NCI-H1930 (cell line): ENCODE results near the gene BMP5.

Source experiments
- DNase-seq, 2 experiments: peaks; one replicate each; lab custom pipeline; 2025; lab: John Stamatoyannopoulos, UW

BMP5 gene

GRCh38 chr6:55872866-55873265, 2.5 kb downstream of the BMP5 start:
- no peak for DNase-seq

GRCh38 chr6:55870181-55870813, 5.1 kb downstream of the BMP5 start:
- DNase-seq, result no peak

- no peak for DNase-seq
Measured at GRCh38 chr6:55869674-55870073, 5.7 kb downstream of the BMP5 start.

- no peak for DNase-seq
Measured at GRCh38 chr6:55868771-55869479, 6.5 kb downstream of the BMP5 start.

GRCh38 chr6:55868176-55868575, 7.2 kb downstream of the BMP5 start:
- DNase-seq, result no peak

GRCh38 chr6:55866128-55866527, 9.3 kb downstream of the BMP5 start:
- DNase-seq, result no peak

- DNase-seq, result no peak
Measured at GRCh38 chr6:55853008-55854001, 22.1 kb downstream of the BMP5 start.

GRCh38 chr6:55841341-55841740, 34.0 kb downstream of the BMP5 start:
- DNase-seq, result no peak

GRCh38 chr6:55839080-55839479, 36.3 kb downstream of the BMP5 start:
- no peak for DNase-seq

GRCh38 chr6:55836945-55837344, 38.4 kb downstream of the BMP5 start:
- DNase-seq, result no peak

GRCh38 chr6:55836481-55836880, 38.9 kb downstream of the BMP5 start:
- no peak for DNase-seq

- no peak for DNase-seq
Measured at GRCh38 chr6:55835220-55835619, 40.2 kb downstream of the BMP5 start.

- DNase-seq, result no peak
Measured at GRCh38 chr6:55833284-55833683, 42.1 kb downstream of the BMP5 start.

GRCh38 chr6:55827818-55828522, 47.4 kb downstream of the BMP5 start:
- DNase-seq, result peak in 1 of 2 experiments; percentile 6

GRCh38 chr6:55826941-55827340, 48.4 kb downstream of the BMP5 start:
- DNase-seq, result no peak

GRCh38 chr6:55825402-55826051, 49.9 kb downstream of the BMP5 start:
- DNase-seq, result no peak

- DNase-seq, result no peak
Measured at GRCh38 chr6:55822815-55823214, 52.6 kb downstream of the BMP5 start.

GRCh38 chr6:55822005-55822404, 53.4 kb downstream of the BMP5 start:
- no peak for DNase-seq

GRCh38 chr6:55820696-55821095, 54.7 kb downstream of the BMP5 start:
- DNase-seq, result no peak

GRCh38 chr6:55819811-55820210, 55.6 kb downstream of the BMP5 start:
- DNase-seq, result no peak

GRCh38 chr6:55818482-55818881, 56.9 kb downstream of the BMP5 start:
- DNase-seq, result no peak
